Neural cell (in vitro differentiated cells): ENCODE data around the gene SUSD3. TPM values are rescaled to one million over a fixed set of nuclear protein-coding genes. Genes with fewer than 3 reads are reported as not detected.

Experiments
- H2AFZ ChIP-seq: fragments of 200-600, 300-800 bp; sonication (generic), shearing (Covaris generic); 2 replicates; pipeline ENCODE4 v1.6.0; 2014; ENCODE audit warnings: low read depth, mild to moderate bottlenecking, antibody characterized with exemption, low read length, moderate library complexity
- H3F3A ChIP-seq: fragments of 200-600 bp; shearing (Covaris generic); 2 replicates; pipeline ENCODE4 v1.6.1; 2016; ENCODE audit warnings: mild to moderate bottlenecking, moderate library complexity, mixed read lengths, antibody characterized with exemption, low read length; ENCODE audit not compliant: insufficient read depth, poor library complexity, severe bottlenecking
- H3K27ac ChIP-seq: fragments of 200-600, 300-800 bp; sonication (generic), shearing (Covaris generic); 2 replicates; pipeline ENCODE4 v1.5.1; 2014; ENCODE audit warnings: mild to moderate bottlenecking, low read length, moderate library complexity
- H3K27me3 ChIP-seq: fragments of 300-800, 200-600 bp; sonication (generic), shearing (Covaris generic); 2 replicates; pipeline ENCODE4 v1.6.0; 2014; ENCODE audit warnings: mild to moderate bottlenecking, low read depth, low read length, moderate library complexity; ENCODE audit not compliant: insufficient read depth
- H3K36me3 ChIP-seq: fragments of 300-800, 200-600 bp; sonication (generic), shearing (Covaris generic); 2 replicates; pipeline ENCODE4 v1.5.1; 2014; ENCODE audit warnings: mild to moderate bottlenecking, antibody characterized with exemption, low read length, moderate library complexity; ENCODE audit not compliant: insufficient read depth
- H3K4me2 ChIP-seq: fragments of 300-800, 200-600 bp; sonication (generic), shearing (Covaris generic); 2 replicates; pipeline ENCODE4 v1.6.0; 2014; ENCODE audit warnings: mild to moderate bottlenecking, low read length
- H3K4me3 ChIP-seq: fragments of 300-800, 200-600 bp; sonication (generic), shearing (Covaris generic); 2 replicates; pipeline ENCODE4 v1.5.1; 2014; ENCODE audit warnings: mild to moderate bottlenecking, low read length, moderate library complexity
- H3K79me2 ChIP-seq: fragments of 200-600 bp; shearing (Covaris generic); replicated peaks from 2 replicates; pipeline ENCODE4 v1.6.0; 2014; ENCODE audit warnings: mild to moderate bottlenecking, low read length, moderate library complexity; ENCODE audit not compliant: insufficient read depth
- H3K9ac ChIP-seq: fragments of 300-800, 200-600 bp; sonication (generic), shearing (Covaris generic); 2 replicates; pipeline ENCODE4 v1.6.1; 2016; ENCODE audit warnings: mild to moderate bottlenecking, low read length, mixed read lengths
- H3K9me2 ChIP-seq: fragments of 200-600 bp; shearing (Covaris generic); 2 replicates; pipeline ENCODE4 v1.6.1; 2016; ENCODE audit warnings: mild to moderate bottlenecking, low read length, mixed read lengths; ENCODE audit not compliant: insufficient read depth
- H3K9me3 ChIP-seq: fragments of 200-600, 300-800 bp; sonication (generic), shearing (Covaris generic); 2 replicates; pipeline ENCODE4 v1.6.1; 2016; ENCODE audit warnings: mild to moderate bottlenecking, mixed run types, low read length, moderate library complexity, mixed read lengths
- H4K20me1 ChIP-seq: fragments of 200-600 bp; shearing (Covaris generic); 2 replicates; pipeline ENCODE4 v1.6.1; 2016; ENCODE audit warnings: mild to moderate bottlenecking, mixed run types; ENCODE audit not compliant: insufficient read depth
- EP300 ChIP-seq: fragments of 450-650 bp; conservative IDR thresholded peaks from 2 replicates; pipeline ENCODE4 v1.6.1; 2014; ENCODE audit warnings: antibody characterized with exemption, mild to moderate bottlenecking, moderate library complexity; ENCODE audit not compliant: poor library complexity, severe bottlenecking
- EZH2 ChIP-seq: fragments of 200-600, 300-800 bp; shearing (Covaris generic), sonication (generic); IDR thresholded peaks from 2 replicates; pipeline ENCODE4 v1.6.1; 2014; ENCODE audit warnings: antibody characterized with exemption, low read length, borderline replicate concordance, mild to moderate bottlenecking; ENCODE audit not compliant: insufficient read depth, poor library complexity, severe bottlenecking
- MXI1 ChIP-seq: fragments of 450-650 bp; conservative IDR thresholded peaks from 2 replicates; pipeline ENCODE4 v1.6.1; 2014; ENCODE audit warnings: antibody characterized with exemption, mild to moderate bottlenecking; ENCODE audit not compliant: poor library complexity, severe bottlenecking
- POLR2AphosphoS5 ChIP-seq: IDR thresholded peaks from 2 replicates; pipeline ENCODE4 v1.6.1; 2012
- RAD21 ChIP-seq: fragments of 450-650 bp; conservative IDR thresholded peaks from 2 replicates; pipeline ENCODE4 v1.6.1; 2014; ENCODE audit warnings: antibody characterized with exemption, mild to moderate bottlenecking, moderate library complexity
- SMC3 ChIP-seq: fragments of 450-650 bp; conservative IDR thresholded peaks from 2 replicates; pipeline ENCODE4 v1.6.1; 2014; ENCODE audit warnings: antibody characterized with exemption, mild to moderate bottlenecking, moderate library complexity; ENCODE audit not compliant: poor library complexity
- TAF1 ChIP-seq: IDR thresholded peaks from 2 replicates; pipeline ENCODE4 v1.6.1; 2012; ENCODE audit warnings: low read depth
- polyA plus RNA-seq: library from polyadenylated mRNA; depleted of rRNA; stranded (reverse); fragments of >200 nt; gene quantifications from 2 replicates; pipeline ENCODE4 v1.2.3, GENCODE V29; 2014
- TF ChIP-seq, protein P1 (sequence below): fragments of 450-650 bp; IDR thresholded peaks from 2 replicates; pipeline ENCODE4 v1.5.1; 2014; ENCODE audit warnings: antibody characterized with exemption, mild to moderate bottlenecking, moderate library complexity; ENCODE audit not compliant: poor library complexity, severe bottlenecking
- TF ChIP-seq, protein P2 (sequence below): IDR thresholded peaks from 2 replicates; pipeline ENCODE4 v1.6.1; 2012; ENCODE audit warnings: borderline replicate concordance

SUSD3 gene
- polyA plus RNA-seq, 1 donor from 2014 or later, result not detected

DNA sequence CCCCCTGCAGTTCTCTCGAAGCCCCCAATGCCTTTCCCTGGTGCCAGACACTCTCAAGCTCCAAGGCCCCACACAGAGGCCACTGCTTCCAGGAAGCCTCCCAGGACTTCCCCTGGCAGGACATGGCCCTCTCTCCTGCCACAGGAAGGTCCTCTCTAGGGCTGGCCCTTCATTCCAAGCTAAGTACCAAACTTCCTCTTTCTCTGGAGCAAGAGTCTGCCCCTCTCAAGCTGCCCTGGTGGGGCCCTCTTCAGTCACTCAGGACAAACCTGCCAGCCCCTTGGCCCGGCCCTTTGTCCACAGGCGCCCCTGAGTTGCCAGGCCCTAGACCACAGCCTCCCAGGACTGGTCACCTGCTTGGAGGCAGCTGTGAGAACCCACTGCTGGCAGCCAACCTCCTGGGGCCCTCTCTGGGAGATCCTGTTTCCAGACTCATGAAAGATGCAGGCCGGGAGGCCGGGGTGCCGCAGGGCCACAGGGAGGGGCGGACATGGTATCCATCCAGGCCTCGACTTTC lies 69.0 kb downstream of the SUSD3 start:
- TF ChIP-seq EP300 (no peak), POLR2AphosphoS5 (no peak), TAF1 (no peak), RAD21 (no peak), SMC3 (no peak), EZH2 (no peak), MXI1 (no peak)
- TF ChIP-seq, protein P1, sequence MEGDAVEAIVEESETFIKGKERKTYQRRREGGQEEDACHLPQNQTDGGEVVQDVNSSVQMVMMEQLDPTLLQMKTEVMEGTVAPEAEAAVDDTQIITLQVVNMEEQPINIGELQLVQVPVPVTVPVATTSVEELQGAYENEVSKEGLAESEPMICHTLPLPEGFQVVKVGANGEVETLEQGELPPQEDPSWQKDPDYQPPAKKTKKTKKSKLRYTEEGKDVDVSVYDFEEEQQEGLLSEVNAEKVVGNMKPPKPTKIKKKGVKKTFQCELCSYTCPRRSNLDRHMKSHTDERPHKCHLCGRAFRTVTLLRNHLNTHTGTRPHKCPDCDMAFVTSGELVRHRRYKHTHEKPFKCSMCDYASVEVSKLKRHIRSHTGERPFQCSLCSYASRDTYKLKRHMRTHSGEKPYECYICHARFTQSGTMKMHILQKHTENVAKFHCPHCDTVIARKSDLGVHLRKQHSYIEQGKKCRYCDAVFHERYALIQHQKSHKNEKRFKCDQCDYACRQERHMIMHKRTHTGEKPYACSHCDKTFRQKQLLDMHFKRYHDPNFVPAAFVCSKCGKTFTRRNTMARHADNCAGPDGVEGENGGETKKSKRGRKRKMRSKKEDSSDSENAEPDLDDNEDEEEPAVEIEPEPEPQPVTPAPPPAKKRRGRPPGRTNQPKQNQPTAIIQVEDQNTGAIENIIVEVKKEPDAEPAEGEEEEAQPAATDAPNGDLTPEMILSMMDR, result no peak
- TF ChIP-seq, protein P2, sequence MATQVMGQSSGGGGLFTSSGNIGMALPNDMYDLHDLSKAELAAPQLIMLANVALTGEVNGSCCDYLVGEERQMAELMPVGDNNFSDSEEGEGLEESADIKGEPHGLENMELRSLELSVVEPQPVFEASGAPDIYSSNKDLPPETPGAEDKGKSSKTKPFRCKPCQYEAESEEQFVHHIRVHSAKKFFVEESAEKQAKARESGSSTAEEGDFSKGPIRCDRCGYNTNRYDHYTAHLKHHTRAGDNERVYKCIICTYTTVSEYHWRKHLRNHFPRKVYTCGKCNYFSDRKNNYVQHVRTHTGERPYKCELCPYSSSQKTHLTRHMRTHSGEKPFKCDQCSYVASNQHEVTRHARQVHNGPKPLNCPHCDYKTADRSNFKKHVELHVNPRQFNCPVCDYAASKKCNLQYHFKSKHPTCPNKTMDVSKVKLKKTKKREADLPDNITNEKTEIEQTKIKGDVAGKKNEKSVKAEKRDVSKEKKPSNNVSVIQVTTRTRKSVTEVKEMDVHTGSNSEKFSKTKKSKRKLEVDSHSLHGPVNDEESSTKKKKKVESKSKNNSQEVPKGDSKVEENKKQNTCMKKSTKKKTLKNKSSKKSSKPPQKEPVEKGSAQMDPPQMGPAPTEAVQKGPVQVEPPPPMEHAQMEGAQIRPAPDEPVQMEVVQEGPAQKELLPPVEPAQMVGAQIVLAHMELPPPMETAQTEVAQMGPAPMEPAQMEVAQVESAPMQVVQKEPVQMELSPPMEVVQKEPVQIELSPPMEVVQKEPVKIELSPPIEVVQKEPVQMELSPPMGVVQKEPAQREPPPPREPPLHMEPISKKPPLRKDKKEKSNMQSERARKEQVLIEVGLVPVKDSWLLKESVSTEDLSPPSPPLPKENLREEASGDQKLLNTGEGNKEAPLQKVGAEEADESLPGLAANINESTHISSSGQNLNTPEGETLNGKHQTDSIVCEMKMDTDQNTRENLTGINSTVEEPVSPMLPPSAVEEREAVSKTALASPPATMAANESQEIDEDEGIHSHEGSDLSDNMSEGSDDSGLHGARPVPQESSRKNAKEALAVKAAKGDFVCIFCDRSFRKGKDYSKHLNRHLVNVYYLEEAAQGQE, result no peak
- Histone ChIP-seq H3F3A (no peaks in the 10 kb centered on the region), H3K4me3 (no peak overlapping the region), H3K36me3 (no peaks in the 10 kb centered on the region), H3K27ac (no peak overlapping the region), H3K9me3 (no peaks in the 10 kb centered on the region), H3K4me2 (no peak overlapping the region), H3K9me2 (no peaks in the 10 kb centered on the region), H3K79me2 (no peaks in the 10 kb centered on the region), H3K27me3 (no peaks in the 10 kb centered on the region), H2AFZ (no peak overlapping the region), H4K20me1 (no peaks in the 10 kb centered on the region), H3K9ac (no peak overlapping the region)

DNA sequence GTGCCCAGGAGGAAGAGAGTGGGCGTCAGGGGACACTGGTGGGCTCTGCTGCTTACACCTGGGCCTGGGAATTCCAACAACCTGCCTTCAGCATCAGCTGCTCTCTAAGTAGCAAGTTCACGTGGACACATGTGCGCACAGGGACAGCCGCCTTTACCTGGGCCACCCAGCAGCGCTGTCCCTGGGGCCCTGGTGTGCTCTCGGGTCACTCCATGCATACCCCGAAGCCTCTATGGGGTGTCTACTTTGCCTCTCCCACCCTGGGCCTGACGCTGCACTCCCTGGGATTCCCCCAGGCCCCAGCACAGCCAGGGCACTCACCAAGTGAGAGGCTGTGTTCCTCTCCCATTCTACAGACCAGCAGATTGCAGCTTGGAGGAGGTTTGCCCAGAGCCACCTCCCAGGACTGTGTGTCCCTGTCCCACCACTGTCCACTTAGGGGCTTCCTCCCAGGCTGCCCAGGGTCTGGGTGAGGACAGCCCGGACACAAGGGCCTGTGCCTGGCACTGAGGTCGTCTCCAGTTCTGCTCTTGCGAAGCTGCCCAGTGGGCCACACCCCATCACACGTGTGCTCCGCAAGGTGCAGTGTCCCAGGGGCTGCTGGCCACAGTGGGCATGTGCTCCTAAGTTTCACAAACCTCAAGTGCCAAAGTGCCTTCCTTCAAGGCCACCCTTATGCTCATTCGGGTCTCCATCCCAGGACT lies 69.7 kb downstream of the SUSD3 start:
- TF ChIP-seq TAF1 (no peak), EZH2 (no peak)
- Histone ChIP-seq H3K9me2 (no peaks in the 10 kb centered on the region), H2AFZ (no peak overlapping the region), H3K27me3 (no peaks in the 10 kb centered on the region), H3K9ac (no peak overlapping the region), H3F3A (no peaks in the 10 kb centered on the region), H3K4me3 (no peak overlapping the region), H4K20me1 (no peaks in the 10 kb centered on the region), H3K36me3 (no peaks in the 10 kb centered on the region), H3K4me2 (no peak overlapping the region), H3K79me2 (no peaks in the 10 kb centered on the region), H3K27ac (no peak overlapping the region), H3K9me3 (no peaks in the 10 kb centered on the region)
